ENCODE measurements around the gene RNF144A.

- TF ChIP-seq CTCF (IDR thresholded peaks at IDR 0.05) = no peak
- no peak for TF ChIP-seq POLR2A (IDR thresholded peaks at IDR 0.05)
These were observed 38.2 kb upstream of the RNF144A start for GRCh38 chr2:6879011-6879410.
